ENCODE results near the gene RPF1.

DNA sequence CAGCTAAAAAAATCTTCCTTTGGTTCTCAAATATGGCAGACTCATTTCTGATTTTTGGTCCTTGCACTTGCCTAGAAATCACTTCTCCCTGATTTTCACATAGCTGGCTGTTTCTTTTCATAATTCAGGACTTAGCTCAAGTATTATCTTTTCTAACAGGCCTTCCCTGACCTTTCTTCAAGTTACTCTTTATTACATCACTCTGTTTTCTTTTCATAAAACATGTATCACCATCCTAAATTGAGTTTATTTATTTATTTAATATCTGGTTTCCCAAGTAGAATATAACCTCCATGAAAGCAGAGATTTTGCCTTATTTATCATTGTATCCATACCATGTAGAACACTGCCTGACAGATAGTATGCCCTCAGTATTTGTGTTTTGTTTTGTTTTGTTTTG, 45.5 kb downstream of the RPF1 start:
- TF ChIP-seq CTCF (optimal IDR thresholded peaks at IDR 0.05 in 1 of 3, IDR thresholded peaks at IDR 0.05 in 1 of 3, conservative IDR thresholded peaks at IDR 0.05 in 1 of 3; ENCODE audit: extremely low read depth in 1 of 3, insufficient read depth in 2 of 3, low read length in 3 of 3) (no peak), EZH2 (IDR thresholded peaks at IDR 0.05; ENCODE audit: low read length) (no peak)

Measured in keratinocyte (primary cell).